HTR-8/SVneo (cell line): ENCODE data around the gene SUGP1.
"Not testable (repeated sequence)": the region's sequence is repeated elsewhere in the genome, so short reads cannot be mapped to it uniquely, and the experiment has no call there.

ENCODE experiments used
- DNase-seq: peaks from one replicate; pipeline ENCODE4 v3.0.0; 2011; ENCODE audit warnings: low spot score, mixed read lengths; ENCODE audit not compliant: insufficient read length
- FAIRE-seq: peaks from 2 replicates; lab custom pipeline; 2011; peaks lifted over from hg19 to GRCh38; lab: Jason Lieb, UNC

SUGP1 gene

GRCh38 chr19:19269952-19270694 lies 50.2 kb downstream of the SUGP1 start:
- no peak for FAIRE-seq

GRCh38 chr19:19268453-19269385 lies 51.6 kb downstream of the SUGP1 start:
- no peak for DNase-seq
- no peak for FAIRE-seq

More at GRCh38 chr19:19269952-19270694, 50.2 kb downstream of the SUGP1 start:
- DNase-seq: no peak

- FAIRE-seq: no peak
- no peak for DNase-seq
Observed at GRCh38 chr19:19267305-19267704, 53.0 kb downstream of the SUGP1 start.

GRCh38 chr19:19263886-19264487 lies 56.3 kb downstream of the SUGP1 start:
- no peak for FAIRE-seq

GRCh38 chr19:19262190-19263057 lies 57.9 kb downstream of the SUGP1 start:
- DNase-seq: no peak
- no peak for FAIRE-seq

More at GRCh38 chr19:19263886-19264487, 56.3 kb downstream of the SUGP1 start:
- DNase-seq: no peak

GRCh38 chr19:19261350-19262189 lies 58.7 kb downstream of the SUGP1 start:
- FAIRE-seq (no peak), DNase-seq (no peak)

GRCh38 chr19:19260417-19261214 lies 59.7 kb downstream of the SUGP1 start:
- DNase-seq (no peak), FAIRE-seq (no peak)

GRCh38 chr19:19259741-19260140 lies 60.6 kb downstream of the SUGP1 start:
- DNase-seq (peak; percentile 44), FAIRE-seq (no peak)

GRCh38 chr19:19258589-19259338 lies 61.5 kb downstream of the SUGP1 start:
- DNase-seq (no peak), FAIRE-seq (no peak)

- DNase-seq (no peak), FAIRE-seq (no peak)
Observed at GRCh38 chr19:19257836-19258588, 62.3 kb downstream of the SUGP1 start.

GRCh38 chr19:19257137-19257536 lies 63.2 kb downstream of the SUGP1 start:
- FAIRE-seq (no peak), DNase-seq (no peak)

GRCh38 chr19:19256072-19256969 lies 64.0 kb downstream of the SUGP1 start:
- peak; percentile 42 for FAIRE-seq
- DNase-seq: no peak

GRCh38 chr19:19253409-19253808 lies 66.9 kb downstream of the SUGP1 start:
- not testable (repeated sequence) for FAIRE-seq, DNase-seq

GRCh38 chr19:19250196-19250801 lies 70.0 kb downstream of the SUGP1 start:
- FAIRE-seq (peak; percentile 28), DNase-seq (no peak)

- no peak for FAIRE-seq
Observed at GRCh38 chr19:19240476-19240875, 79.8 kb downstream of the SUGP1 start.

More at GRCh38 chr19:19240476-19240875, 79.8 kb downstream of the SUGP1 start:
- DNase-seq: no peak
